Measurements from ENCODE around the gene SGCA. TPM values are rescaled to one million over a fixed set of nuclear protein-coding genes. Genes with fewer than 3 reads are reported as not detected.

The SGCA gene
- total and polyA plus RNA-seq, 9 of the 15 experiments (the other 6 are each of a cell fraction or from before 2014, with no cell fraction given) = not detected

- Histone ChIP-seq H3K36me3 (ENCODE audit: control insufficient read depth, insufficient read depth, low read length) (no peaks in the 10 kb centered on the region), H3K4me2 (ENCODE audit: insufficient read depth, low read length) (no peak overlapping the region), H3K9me3 (replicated peaks; ENCODE audit: control insufficient read depth, insufficient read depth, low read depth, low read length) (no peaks in the 10 kb centered on the region), H3K27ac (ENCODE audit: extremely low read depth, low read depth, low read length) (no peak overlapping the region), H3K4me1 (replicated peaks in 1 of 2; ENCODE audit: control insufficient read depth in 2 of 2, insufficient read depth in 2 of 2, low read length in 2 of 2) (peaks cover 0 to 18% of the 10 kb centered on the region in 2 experiments; a peak in 1 of 5 replicates), H3K9ac (ENCODE audit: insufficient read depth in 1 of 2, low read depth in 2 of 2, low read length in 2 of 2) (no peak overlapping the region), H3K79me2 (ENCODE audit: control insufficient read depth, insufficient read depth, low read length) (no peaks in the 10 kb centered on the region), H2AFZ (ENCODE audit: low read depth, low read length) (no peak overlapping the region), H3K9me1 (ENCODE audit: control insufficient read depth, insufficient read depth, low read length) (no peaks in the 10 kb centered on the region), H4K20me1 (replicated peaks; ENCODE audit: control insufficient read depth, insufficient read depth, low read length) (peaks cover 13% of the 10 kb centered on the region), H3K27me3 (ENCODE audit: control insufficient read depth in 2 of 2, insufficient read depth in 2 of 2, low read length in 2 of 2) (peaks cover 2 to 18% of the 10 kb centered on the region in 2 experiments; a peak in 2 of 5 replicates), H3K4me3 (no peak overlapping the region)
- WGBS (ENCODE audit: insufficient coverage, low coverage, missing lambda C conversion rate) = 19% methylated on average over 9 of the region's 9 CpGs
- ChIA-PET CTCF (ENCODE audit: low intra/inter-chr PET ratio) (interaction anchor here (0.9 to 1.8 kb wide), 4 partner anchors 8 to 103 kb away, joined by 3 to 16 read pairs (median 3); no protein-coding TSS in a partner anchor), POLR2A (interaction anchor here (0.7 to 1.0 kb wide), 2 partner anchors 13 to 725 kb away, joined by 3 read pairs; no protein-coding TSS in a partner anchor)
- DNase-seq (ENCODE audit: extremely low read depth in 1 of 4, low spot score in 3 of 4) = no peak
- in situ Hi-C loops (cut with MboI) (no loop called here), intact Hi-C loops (cut with micrococcal nuclease) (loop anchor here (1.0 kb wide), 1 partner anchor 28 kb away; no protein-coding TSS in a partner anchor)
- no peak for ATAC-seq
- no TSS peak for BruUV-seq (replicated peaks)
- FAIRE-seq = no peak
- TF ChIP-seq EP300 (IDR thresholded peaks at IDR 0.05; ENCODE audit: low read length) = no peak
- TF ChIP-seq CEBPG (CRISPR knock-in tag; IDR thresholded peaks at IDR 0.05) = 0 out of 2 replicates have a peak, but pooled peaks have one; percentile 11
- no peak for TF ChIP-seq CEBPG (tag; conservative IDR thresholded peaks at IDR 0.05 in 1 of 2, IDR thresholded peaks at IDR 0.05 in 1 of 2)
Observed at GRCh38 chr17:50169881-50170459, 4.2 kb downstream of the SGCA start.

GRCh38 chr17:50170662-50171370 is 5.0 kb downstream of the SGCA start:
- no peak for ATAC-seq
- ChIA-PET POLR2A (interaction anchor here (0.6 kb wide), 1 partner anchor 174 kb away, joined by 3 read pairs; no protein-coding TSS in a partner anchor), CTCF (ENCODE audit: low intra/inter-chr PET ratio) (interaction anchor here (0.7 kb wide), 1 partner anchor 25 kb away, joined by 3 read pairs; no protein-coding TSS in a partner anchor)
- WGBS (ENCODE audit: insufficient coverage, low coverage, missing lambda C conversion rate) = 12% methylated on average over 9 of the region's 10 CpGs
- Histone ChIP-seq H3K9ac (ENCODE audit: insufficient read depth in 1 of 2, low read depth in 2 of 2, low read length in 2 of 2) (no peak overlapping the region), H3K27me3 (ENCODE audit: control insufficient read depth in 2 of 2, insufficient read depth in 2 of 2, low read length in 2 of 2) (peaks cover 2 to 18% of the 10 kb centered on the region in 2 experiments; a peak in 2 of 5 replicates), H3K36me3 (ENCODE audit: control insufficient read depth, insufficient read depth, low read length) (no peaks in the 10 kb centered on the region), H3K4me2 (ENCODE audit: insufficient read depth, low read length) (no peak overlapping the region), H3K27ac (ENCODE audit: extremely low read depth, low read depth, low read length) (no peak overlapping the region), H4K20me1 (replicated peaks; ENCODE audit: control insufficient read depth, insufficient read depth, low read length) (peaks cover 13% of the 10 kb centered on the region), H3K4me1 (replicated peaks in 1 of 2; ENCODE audit: control insufficient read depth in 2 of 2, insufficient read depth in 2 of 2, low read length in 2 of 2) (peaks cover 0 to 22% of the 10 kb centered on the region in 2 experiments; a peak in 1 of 5 replicates), H2AFZ (ENCODE audit: low read depth, low read length) (no peak overlapping the region), H3K9me1 (ENCODE audit: control insufficient read depth, insufficient read depth, low read length) (no peaks in the 10 kb centered on the region), H3K79me2 (ENCODE audit: control insufficient read depth, insufficient read depth, low read length) (no peaks in the 10 kb centered on the region), H3K9me3 (replicated peaks; ENCODE audit: control insufficient read depth, insufficient read depth, low read depth, low read length) (no peaks in the 10 kb centered on the region), H3K4me3 (no peak overlapping the region)
- no peak for DNase-seq (ENCODE audit: extremely low read depth in 1 of 4, low spot score in 3 of 4)
- no TSS peak for BruUV-seq (replicated peaks)
- in situ Hi-C loops (cut with MboI) = no loop called here
- no peak for FAIRE-seq
- intact Hi-C loops (cut with micrococcal nuclease) = no loop called here
- TF ChIP-seq POLR2B (IDR thresholded peaks at IDR 0.05; ENCODE audit: low read depth, partially characterized antibody) = no peak
- no peak for TF ChIP-seq THRB (CRISPR knock-in tag; conservative IDR thresholded peaks at IDR 0.05)
- TF ChIP-seq CSDE1 (IDR thresholded peaks at IDR 0.05) = no peak
- no peak for TF ChIP-seq ZNF449 (CRISPR knock-in tag; IDR thresholded peaks at IDR 0.05)
- peak; percentile 84 for TF ChIP-seq ZNF121 (CRISPR knock-in tag; conservative IDR thresholded peaks at IDR 0.05)
- peak; percentile 51 for TF ChIP-seq FOSL1 (tag; conservative IDR thresholded peaks at IDR 0.05)
- no peak for TF ChIP-seq FIP1L1 (IDR thresholded peaks at IDR 0.05; ENCODE audit: low read depth, low read length, poor library complexity, severe bottlenecking)
- TF ChIP-seq PYGO2 (tag; IDR thresholded peaks at IDR 0.05) = no peak
